ENCODE measurements around the gene MTCH1. TPM values are rescaled to one million over a fixed set of nuclear protein-coding genes. Genes with fewer than 3 reads are reported as not detected.

The MTCH1 gene
- total RNA-seq, 1 experiment from 2014 or later = 78.2 TPM

GRCh38 chr6:37011656-37012378 lies 25.8 kb upstream of the MTCH1 start:
- ChIA-PET CTCF (interaction anchor here (1.3 kb wide), 1 partner anchor 244 kb away, joined by 3 read pairs; no protein-coding TSS in a partner anchor), POLR2A (no interaction called here)
- no TSS peak for BruUV-seq (replicated peaks)
- Mint-ChIP-seq H3K27ac (ENCODE audit: low read depth, unreplicated experiment) (no peak overlapping the region), H3K4me3 (ENCODE audit: unreplicated experiment) (no peak overlapping the region), H3K4me1 (ENCODE audit: insufficient read depth, unreplicated experiment) (no peaks in the 10 kb centered on the region), H3K36me3 (ENCODE audit: insufficient read depth, unreplicated experiment) (no peaks in the 10 kb centered on the region), H3K9me3 (ENCODE audit: unreplicated experiment) (no peaks in the 10 kb centered on the region), H3K27me3 (ENCODE audit: insufficient read depth, unreplicated experiment) (no peaks in the 10 kb centered on the region)
- no peak for TF ChIP-seq CTCF (IDR thresholded peaks at IDR 0.05; ENCODE audit: unreplicated experiment)
- DNase-seq (ENCODE audit: unreplicated experiment) = peak; percentile 57
- intact Hi-C loops (cut with micrococcal nuclease) = no loop called here

- POLR2A ChIA-PET = interaction anchor here (0.7 kb wide), 1 partner anchor 886 kb away, joined by 3 read pairs; no protein-coding TSS in a partner anchor
- intact Hi-C loops (cut with micrococcal nuclease) = no loop called here
- no TSS peak for BruUV-seq (replicated peaks)
- H3K27ac Mint-ChIP-seq (ENCODE audit: low read depth, unreplicated experiment) = no peak overlapping the region
- no peaks in the 10 kb centered on the region for H3K36me3 Mint-ChIP-seq (ENCODE audit: insufficient read depth, unreplicated experiment)
- TF ChIP-seq CTCF (IDR thresholded peaks at IDR 0.05; ENCODE audit: unreplicated experiment) = no peak
- CTCF ChIA-PET = interaction anchor here (0.8 to 1.3 kb wide), 4 partner anchors 9 to 243 kb away, joined by 3 read pairs; no protein-coding TSS in a partner anchor
- H3K4me3 Mint-ChIP-seq (ENCODE audit: unreplicated experiment) = no peak overlapping the region
- no peaks in the 10 kb centered on the region for H3K9me3 Mint-ChIP-seq (ENCODE audit: unreplicated experiment)
- DNase-seq (ENCODE audit: unreplicated experiment) = no peak
- H3K27me3 Mint-ChIP-seq (ENCODE audit: insufficient read depth, unreplicated experiment) = no peaks in the 10 kb centered on the region
- no peaks in the 10 kb centered on the region for H3K4me1 Mint-ChIP-seq (ENCODE audit: insufficient read depth, unreplicated experiment)
These were observed 24.5 kb upstream of the MTCH1 start for GRCh38 chr6:37010402-37010892.

DNA sequence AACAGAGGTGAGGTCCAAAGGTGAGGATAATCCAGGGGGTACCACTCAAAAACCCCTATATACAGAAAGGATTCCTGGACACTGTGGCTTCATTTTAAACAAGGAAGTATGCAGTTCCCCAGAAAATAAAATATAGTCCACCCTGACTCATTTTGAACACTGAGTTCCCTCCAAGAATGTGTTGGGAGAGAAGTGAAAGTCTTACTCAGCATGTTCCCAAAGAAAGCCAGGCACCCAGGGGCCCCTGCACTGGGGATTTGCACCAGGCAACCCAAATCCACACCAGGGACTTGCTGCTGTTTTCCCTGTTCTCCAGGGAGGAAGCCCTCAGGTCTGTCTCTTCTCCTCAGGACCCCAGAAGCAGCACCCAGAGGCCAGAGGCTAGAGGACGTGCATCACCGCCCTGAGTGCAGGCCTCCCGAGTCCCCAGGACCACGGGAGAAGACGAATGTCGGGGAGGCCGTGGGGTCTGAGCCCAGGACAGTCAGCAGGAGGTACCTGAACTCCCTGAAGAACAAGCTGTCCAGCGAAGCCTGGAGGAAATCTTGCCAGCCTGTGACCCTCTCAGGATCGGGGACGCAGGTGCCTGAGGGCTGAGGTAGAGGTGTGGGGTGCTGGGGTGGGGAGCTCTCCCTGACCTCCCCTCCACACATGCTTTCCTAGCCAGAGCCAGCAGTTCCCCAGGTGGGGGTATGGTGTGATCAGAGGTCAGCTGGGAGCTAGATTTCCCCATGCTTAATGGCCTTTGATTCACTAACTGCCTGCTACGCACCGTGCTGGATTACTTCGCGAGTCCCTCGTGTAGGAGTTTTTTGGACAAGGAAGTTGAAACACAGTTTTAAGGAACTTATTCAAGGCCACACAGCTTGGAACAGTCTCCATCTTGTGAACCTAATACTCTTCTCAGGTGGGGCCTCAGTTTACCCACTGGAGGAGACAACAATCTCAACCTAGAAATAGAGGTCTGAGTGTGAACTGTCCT lies 22.8 kb upstream of the MTCH1 start:
- DNase-seq (ENCODE audit: unreplicated experiment) = no peak
- no TSS peak for BruUV-seq (replicated peaks)
- no peaks in the 10 kb centered on the region for H3K4me1 Mint-ChIP-seq (ENCODE audit: insufficient read depth, unreplicated experiment)
- no peaks in the 10 kb centered on the region for H3K9me3 Mint-ChIP-seq (ENCODE audit: unreplicated experiment)
- H3K4me3 Mint-ChIP-seq (ENCODE audit: unreplicated experiment) = no peak overlapping the region
- H3K27ac Mint-ChIP-seq (ENCODE audit: low read depth, unreplicated experiment) = no peak overlapping the region
- POLR2A ChIA-PET = no interaction called here
- H3K36me3 Mint-ChIP-seq (ENCODE audit: insufficient read depth, unreplicated experiment) = no peaks in the 10 kb centered on the region
- intact Hi-C loops (cut with micrococcal nuclease) = no loop called here
- no peaks in the 10 kb centered on the region for H3K27me3 Mint-ChIP-seq (ENCODE audit: insufficient read depth, unreplicated experiment)
- no peak for TF ChIP-seq CTCF (IDR thresholded peaks at IDR 0.05; ENCODE audit: unreplicated experiment)
- CTCF ChIA-PET = interaction anchor here (3.1 kb wide), 1 partner anchor 9 kb away, joined by 19 read pairs; no protein-coding TSS in a partner anchor

All from MCF 10A (cell line).